ENCODE data around the gene GIMD1.
"Not testable (repeated sequence)": the region's sequence is repeated elsewhere in the genome, so short reads cannot be mapped to it uniquely, and the experiment has no call there.

Gene GIMD1

GRCh38 chr4:106401157-106401556 lies 32.6 kb upstream of the GIMD1 start:
- H3K9me2 ChIP-seq (replicated peaks; ENCODE audit: insufficient read depth, low read length), result no peaks in the 10 kb centered on the region
- no peaks in the 10 kb centered on the region for H3K4me1 ChIP-seq (ENCODE audit: low read length)
- no peak overlapping the region for H3K4me2 ChIP-seq (ENCODE audit: low read depth, low read length)
- no peaks in the 10 kb centered on the region for H3K79me2 ChIP-seq (ENCODE audit: low read length)
- H3K9me3 ChIP-seq (replicated peaks; ENCODE audit: insufficient read depth, low read length), result no peaks in the 10 kb centered on the region
- H3K4me3 ChIP-seq (ENCODE audit: low read length), result no peak overlapping the region
- no peak overlapping the region for H2AFZ ChIP-seq (ENCODE audit: low read length)
- no peak for DNase-seq
- no peaks in the 10 kb centered on the region for H3K27me3 ChIP-seq (replicated peaks; ENCODE audit: insufficient read depth, low read length)
- H4K20me1 ChIP-seq (ENCODE audit: insufficient read depth, low read length), result no peaks in the 10 kb centered on the region
- H3K36me3 ChIP-seq (replicated peaks; ENCODE audit: insufficient read depth, low read length), result no peaks in the 10 kb centered on the region
- H3F3A ChIP-seq (ENCODE audit: insufficient read depth, low read length), result no peaks in the 10 kb centered on the region
- H3K27ac ChIP-seq (ENCODE audit: low read length), result no peak overlapping the region
- TF ChIP-seq EZH2phosphoT487 (IDR thresholded peaks at IDR 0.05; ENCODE audit: low read length), result no peak
- no peak for TF ChIP-seq CTCF (IDR thresholded peaks at IDR 0.05; ENCODE audit: low read length)
- no peak for TF ChIP-seq EZH2 (optimal IDR thresholded peaks at IDR 0.05; ENCODE audit: low read depth, low read length)
- H3K9ac ChIP-seq (ENCODE audit: low read length), result no peak overlapping the region

- H3K4me1 ChIP-seq (ENCODE audit: low read length); H3K9ac ChIP-seq (ENCODE audit: low read length); H3K27me3 ChIP-seq (replicated peaks; ENCODE audit: insufficient read depth, low read length); H3K36me3 ChIP-seq (replicated peaks; ENCODE audit: insufficient read depth, low read length); H3F3A ChIP-seq (ENCODE audit: insufficient read depth, low read length); H4K20me1 ChIP-seq (ENCODE audit: insufficient read depth, low read length); H3K79me2 ChIP-seq (ENCODE audit: low read length); H3K27ac ChIP-seq (ENCODE audit: low read length); H3K4me2 ChIP-seq (ENCODE audit: low read depth, low read length); H3K4me3 ChIP-seq (ENCODE audit: low read length); H3K9me3 ChIP-seq (replicated peaks; ENCODE audit: insufficient read depth, low read length); H2AFZ ChIP-seq (ENCODE audit: low read length); DNase-seq; H3K9me2 ChIP-seq (replicated peaks; ENCODE audit: insufficient read depth, low read length): not testable (repeated sequence)
Observed at GRCh38 chr4:106398898-106399297, 30.3 kb upstream of the GIMD1 start.

- no peak overlapping the region for H3K9ac ChIP-seq (ENCODE audit: low read length)
- H3K9me3 ChIP-seq (replicated peaks; ENCODE audit: insufficient read depth, low read length), result no peaks in the 10 kb centered on the region
- H2AFZ ChIP-seq (ENCODE audit: low read length), result no peak overlapping the region
- no peak for TF ChIP-seq EZH2 (optimal IDR thresholded peaks at IDR 0.05; ENCODE audit: low read depth, low read length)
- no peak for TF ChIP-seq EZH2phosphoT487 (IDR thresholded peaks at IDR 0.05; ENCODE audit: low read length)
- TF ChIP-seq CTCF (IDR thresholded peaks at IDR 0.05; ENCODE audit: low read length), result no peak
- no peak overlapping the region for H3K4me3 ChIP-seq (ENCODE audit: low read length)
- H3K36me3 ChIP-seq (replicated peaks; ENCODE audit: insufficient read depth, low read length), result no peaks in the 10 kb centered on the region
- no peaks in the 10 kb centered on the region for H3K27me3 ChIP-seq (replicated peaks; ENCODE audit: insufficient read depth, low read length)
- no peak overlapping the region for H3K27ac ChIP-seq (ENCODE audit: low read length)
- H3F3A ChIP-seq (ENCODE audit: insufficient read depth, low read length), result no peaks in the 10 kb centered on the region
- H3K79me2 ChIP-seq (ENCODE audit: low read length), result no peaks in the 10 kb centered on the region
- H3K9me2 ChIP-seq (replicated peaks; ENCODE audit: insufficient read depth, low read length), result no peaks in the 10 kb centered on the region
- no peak overlapping the region for H3K4me2 ChIP-seq (ENCODE audit: low read depth, low read length)
- no peak for DNase-seq
- no peaks in the 10 kb centered on the region for H3K4me1 ChIP-seq (ENCODE audit: low read length)
- no peaks in the 10 kb centered on the region for H4K20me1 ChIP-seq (ENCODE audit: insufficient read depth, low read length)
Observed at GRCh38 chr4:106395582-106395981, 27.0 kb upstream of the GIMD1 start.

GRCh38 chr4:106385853-106386393 lies 17.3 kb upstream of the GIMD1 start:
- Histone ChIP-seq H4K20me1 (ENCODE audit: insufficient read depth, low read length) (no peaks in the 10 kb centered on the region), H3K27ac (ENCODE audit: low read length) (no peak overlapping the region), H2AFZ (ENCODE audit: low read length) (no peak overlapping the region), H3K27me3 (replicated peaks; ENCODE audit: insufficient read depth, low read length) (no peaks in the 10 kb centered on the region), H3K36me3 (replicated peaks; ENCODE audit: insufficient read depth, low read length) (no peaks in the 10 kb centered on the region), H3K9ac (ENCODE audit: low read length) (no peak overlapping the region), H3K4me1 (ENCODE audit: low read length) (no peaks in the 10 kb centered on the region), H3K4me3 (ENCODE audit: low read length) (no peak overlapping the region), H3K9me2 (replicated peaks; ENCODE audit: insufficient read depth, low read length) (no peaks in the 10 kb centered on the region), H3K9me3 (replicated peaks; ENCODE audit: insufficient read depth, low read length) (no peaks in the 10 kb centered on the region), H3F3A (ENCODE audit: insufficient read depth, low read length) (no peaks in the 10 kb centered on the region), H3K4me2 (ENCODE audit: low read depth, low read length) (no peak overlapping the region), H3K79me2 (ENCODE audit: low read length) (no peaks in the 10 kb centered on the region)
- TF ChIP-seq CTCF (IDR thresholded peaks at IDR 0.05; ENCODE audit: low read length), result no peak
- no peak for TF ChIP-seq EZH2phosphoT487 (IDR thresholded peaks at IDR 0.05; ENCODE audit: low read length)
- TF ChIP-seq EZH2 (optimal IDR thresholded peaks at IDR 0.05; ENCODE audit: low read depth, low read length), result no peak
- DNase-seq, result no peak
